ENCODE data around the gene RGS9BP. TPM values are rescaled to one million over a fixed set of nuclear protein-coding genes. Genes with fewer than 3 reads are reported as not detected.
"Not testable (repeated sequence)": the region's sequence is repeated elsewhere in the genome, so short reads cannot be mapped to it uniquely, and the experiment has no call there.

The RGS9BP gene, protein sequence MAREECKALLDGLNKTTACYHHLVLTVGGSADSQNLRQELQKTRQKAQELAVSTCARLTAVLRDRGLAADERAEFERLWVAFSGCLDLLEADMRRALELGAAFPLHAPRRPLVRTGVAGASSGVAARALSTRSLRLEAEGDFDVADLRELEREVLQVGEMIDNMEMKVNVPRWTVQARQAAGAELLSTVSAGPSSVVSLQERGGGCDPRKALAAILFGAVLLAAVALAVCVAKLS
- total RNA-seq: under 1 TPM in 1 of 2 donors, not detected in 1; 0.20 TPM

DNA sequence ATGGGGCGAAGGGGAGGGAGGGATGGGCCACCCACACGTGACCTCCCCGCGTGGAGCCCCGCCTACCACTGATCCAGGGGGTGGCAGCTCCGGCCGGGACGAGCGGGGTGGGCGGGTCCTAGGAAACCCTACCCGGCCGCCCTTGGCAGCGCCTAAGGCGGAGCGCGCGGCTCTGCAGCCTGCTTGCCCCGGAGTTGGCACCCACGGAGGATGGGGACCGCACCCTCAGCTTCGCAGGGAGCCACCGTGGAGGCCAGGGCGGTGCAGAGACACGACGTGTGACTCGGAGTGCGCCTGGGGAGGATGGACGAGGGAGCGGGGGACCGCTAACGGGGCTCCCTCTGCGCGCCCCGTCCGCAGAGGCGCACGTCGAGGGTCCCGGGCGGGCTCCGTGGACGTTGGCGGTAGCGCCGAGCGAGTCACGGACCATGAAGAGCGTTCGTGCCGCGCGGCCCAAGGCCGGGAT, at the start of gene RGS9BP:
Gene RGS9BP (plus strand): TSS at position 129 of the 466 bp plus-strand sequence. CDS start 416 bp downstream, outside the sequence.
- Mint-ChIP-seq H3K9me3 (no peaks in the 10 kb centered on the region), H3K27me3 (peaks cover 5 to 6% of the 10 kb centered on the region in 2 donors), H3K27ac (peak within 1 kb of the TSS; percentile 42 to 78), H3K36me3 (no peaks in the 10 kb centered on the region), H3K4me3 (peak within 1 kb of the TSS; percentile 82), H3K4me1 (ENCODE audit: low read depth in 2 of 2) (peaks cover 26 to 28% of the 10 kb centered on the region in 2 donors)
- DNase-seq (ENCODE audit: low spot score): peak; percentile 82
- ATAC-seq: peak; percentile 63 to 73

DNA sequence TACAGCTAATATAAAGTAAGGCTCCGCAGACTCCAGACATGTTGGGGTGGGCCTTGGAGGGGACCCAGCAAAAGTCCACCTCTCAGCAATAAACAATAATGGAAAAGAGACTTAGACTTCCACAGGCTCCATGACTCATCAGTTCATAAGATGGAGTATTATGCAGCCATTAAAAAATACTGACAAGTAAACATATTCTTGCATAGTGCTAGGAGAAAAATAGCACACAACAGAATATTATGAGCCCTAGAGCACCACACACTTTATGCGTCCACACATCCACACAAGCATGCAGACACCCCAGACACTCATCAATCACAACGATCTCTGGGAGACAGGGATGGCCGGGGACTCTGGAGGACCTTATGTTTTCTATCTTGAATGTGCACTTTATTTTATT, 48.7 kb upstream of the RGS9BP start:
- DNase-seq (ENCODE audit: low spot score): no peak
- peaks cover 0 to 6% of the 10 kb centered on the region in 2 donors for H3K4me1 Mint-ChIP-seq (ENCODE audit: low read depth in 2 of 2)
- ATAC-seq: no peak
- no peak overlapping the region for H3K27ac Mint-ChIP-seq
- H3K9me3 Mint-ChIP-seq: no peaks in the 10 kb centered on the region
- H3K36me3 Mint-ChIP-seq: peaks cover 12% of the 10 kb centered on the region
- no peaks in the 10 kb centered on the region for H3K27me3 Mint-ChIP-seq
- H3K4me3 Mint-ChIP-seq: no peak overlapping the region

DNA sequence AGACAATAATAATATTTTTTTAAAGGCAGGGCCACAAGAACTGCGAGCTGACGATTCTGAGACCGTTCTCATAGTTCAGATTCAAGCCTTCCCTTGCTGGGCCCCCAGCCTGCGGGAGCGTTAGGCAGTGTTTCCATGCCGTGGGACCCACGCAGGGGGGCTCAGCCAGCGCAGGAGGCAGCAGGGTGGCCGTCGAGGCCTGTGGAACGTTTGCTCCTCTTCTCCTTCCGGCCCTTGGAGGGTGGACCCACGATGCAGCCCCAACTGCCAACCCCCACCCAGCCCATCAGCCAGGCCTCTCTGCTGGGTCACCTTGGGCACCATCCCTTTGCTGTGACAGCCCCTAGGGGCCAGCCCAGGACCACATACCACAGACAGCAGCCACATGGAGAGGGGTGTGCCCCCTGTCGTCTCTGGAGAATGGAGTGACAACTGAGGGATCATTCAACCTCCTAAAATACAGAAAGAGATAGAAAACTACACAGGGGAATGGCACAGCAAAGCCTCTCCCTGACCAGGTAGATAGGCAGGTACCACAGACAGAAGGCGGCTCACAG, 47.9 kb upstream of the RGS9BP start:
- DNase-seq (ENCODE audit: low spot score): no peak
- ATAC-seq: no peak
- Mint-ChIP-seq H3K4me3 (no peak overlapping the region), H3K27me3 (no peaks in the 10 kb centered on the region), H3K36me3 (peaks cover 5% of the 10 kb centered on the region), H3K4me1 (ENCODE audit: low read depth in 2 of 2) (peaks cover 0 to 6% of the 10 kb centered on the region in 2 donors), H3K27ac (no peak overlapping the region), H3K9me3 (no peaks in the 10 kb centered on the region)

DNA sequence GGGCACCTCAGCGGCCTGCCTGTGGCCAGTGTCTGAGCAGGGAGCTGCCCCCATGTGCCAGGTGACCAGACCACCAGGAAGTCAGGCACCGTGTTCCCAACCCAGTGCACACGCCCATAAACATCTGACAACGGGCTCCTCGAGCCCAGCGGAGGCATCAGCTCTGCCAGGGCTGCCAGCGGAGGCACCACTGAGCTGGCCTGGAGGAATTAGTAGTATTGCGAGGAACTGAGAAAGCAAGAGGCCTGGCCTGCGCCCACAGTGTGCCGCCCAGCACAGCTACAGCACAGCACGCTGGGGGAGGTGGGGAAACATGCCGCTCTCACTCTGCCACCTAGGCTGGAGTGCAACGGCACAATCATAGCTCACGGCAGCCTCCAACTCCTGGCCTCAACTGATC, 45.3 kb upstream of the RGS9BP start:
- peaks cover 0 to 2% of the 10 kb centered on the region in 2 donors for H3K4me1 Mint-ChIP-seq (ENCODE audit: low read depth in 2 of 2)
- no peaks in the 10 kb centered on the region for H3K9me3 Mint-ChIP-seq
- DNase-seq (ENCODE audit: low spot score): no peak
- H3K4me3 Mint-ChIP-seq: no peak overlapping the region
- ATAC-seq: no peak
- no peak overlapping the region for H3K27ac Mint-ChIP-seq
- no peaks in the 10 kb centered on the region for H3K27me3 Mint-ChIP-seq
- no peaks in the 10 kb centered on the region for H3K36me3 Mint-ChIP-seq

DNA sequence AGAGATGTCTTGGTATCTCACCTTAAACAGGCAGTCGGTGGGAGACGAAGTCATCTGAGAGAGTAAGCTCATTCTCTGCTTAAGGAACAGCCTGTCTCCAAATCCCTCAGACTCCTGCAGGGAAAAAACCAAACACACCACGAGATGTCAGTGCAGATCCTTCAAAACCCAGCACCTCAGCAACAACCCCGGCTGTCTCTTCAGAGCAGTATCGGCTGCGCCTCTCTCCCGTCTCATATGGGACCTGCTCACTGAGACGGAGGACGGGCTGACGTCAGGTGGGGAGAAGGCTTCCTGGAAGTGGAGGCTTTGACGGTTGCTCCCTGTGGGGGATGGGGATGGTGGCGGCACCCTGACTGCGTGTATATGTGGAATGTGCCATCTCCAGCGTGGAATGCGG, 44.3 kb upstream of the RGS9BP start:
- H3K4me3 Mint-ChIP-seq: no peak overlapping the region
- H3K27ac Mint-ChIP-seq: no peak overlapping the region
- no peaks in the 10 kb centered on the region for H3K36me3 Mint-ChIP-seq
- H3K4me1 Mint-ChIP-seq (ENCODE audit: low read depth in 2 of 2): peaks cover 0 to 2% of the 10 kb centered on the region in 2 donors
- DNase-seq (ENCODE audit: low spot score) (no peak), ATAC-seq (no peak)
- no peaks in the 10 kb centered on the region for H3K9me3 Mint-ChIP-seq
- no peaks in the 10 kb centered on the region for H3K27me3 Mint-ChIP-seq

DNA sequence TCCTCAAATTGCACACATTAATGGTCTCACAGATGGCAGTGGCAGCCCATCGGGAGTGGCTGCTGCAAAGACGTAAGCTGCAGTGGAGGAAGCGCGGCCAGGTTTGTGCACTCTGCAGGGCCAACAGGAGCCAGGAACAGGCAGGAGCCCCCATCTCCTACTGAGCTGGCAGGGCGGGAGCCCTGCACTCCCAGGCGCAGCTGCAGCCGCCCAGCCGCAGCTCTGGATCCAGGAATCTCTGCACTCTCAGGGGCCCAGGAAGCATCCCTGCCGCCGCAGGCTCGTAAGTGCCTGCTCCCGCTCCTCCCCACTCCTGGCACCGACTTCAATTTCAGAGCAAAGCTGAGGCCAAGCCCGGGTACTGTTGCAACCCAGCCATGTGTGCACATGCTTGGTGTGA, 38.2 kb upstream of the RGS9BP start:
- Mint-ChIP-seq H3K36me3 (peaks cover 8% of the 10 kb centered on the region), H3K4me3 (no peak overlapping the region), H3K27me3 (no peaks in the 10 kb centered on the region), H3K27ac (no peak overlapping the region), H3K4me1 (ENCODE audit: low read depth in 2 of 2) (peaks cover 0 to 3% of the 10 kb centered on the region in 2 donors), H3K9me3 (no peaks in the 10 kb centered on the region)
- DNase-seq (ENCODE audit: low spot score) (no peak), ATAC-seq (no peak)

DNA sequence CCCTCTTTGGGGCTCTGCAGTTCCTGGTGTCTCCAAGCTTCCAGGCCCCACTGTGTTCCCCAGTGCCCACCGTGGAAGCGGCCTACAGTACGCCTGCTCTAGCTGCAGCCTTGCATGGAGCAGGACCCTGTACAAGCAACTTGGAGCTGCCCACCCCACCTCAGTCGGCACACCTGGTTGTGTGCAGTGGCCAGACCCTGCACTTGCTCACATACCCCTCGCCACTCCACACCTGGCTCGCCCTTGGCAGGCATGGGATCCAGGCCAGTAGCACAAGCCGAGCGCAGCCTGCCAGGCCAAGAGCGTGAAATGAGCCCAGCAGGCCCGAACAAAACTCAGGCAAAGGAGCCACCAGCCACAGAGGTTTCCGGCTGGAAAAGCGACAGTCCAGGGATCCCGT, 37.0 kb upstream of the RGS9BP start:
- peaks cover 5 to 10% of the 10 kb centered on the region in 2 donors for H3K4me1 Mint-ChIP-seq (ENCODE audit: low read depth in 2 of 2)
- ATAC-seq (no peak), DNase-seq (ENCODE audit: low spot score) (no peak)
- H3K27me3 Mint-ChIP-seq: no peaks in the 10 kb centered on the region
- no peak overlapping the region for H3K4me3 Mint-ChIP-seq
- no peaks in the 10 kb centered on the region for H3K9me3 Mint-ChIP-seq
- peaks cover 12% of the 10 kb centered on the region for H3K36me3 Mint-ChIP-seq
- no peak overlapping the region for H3K27ac Mint-ChIP-seq

DNA sequence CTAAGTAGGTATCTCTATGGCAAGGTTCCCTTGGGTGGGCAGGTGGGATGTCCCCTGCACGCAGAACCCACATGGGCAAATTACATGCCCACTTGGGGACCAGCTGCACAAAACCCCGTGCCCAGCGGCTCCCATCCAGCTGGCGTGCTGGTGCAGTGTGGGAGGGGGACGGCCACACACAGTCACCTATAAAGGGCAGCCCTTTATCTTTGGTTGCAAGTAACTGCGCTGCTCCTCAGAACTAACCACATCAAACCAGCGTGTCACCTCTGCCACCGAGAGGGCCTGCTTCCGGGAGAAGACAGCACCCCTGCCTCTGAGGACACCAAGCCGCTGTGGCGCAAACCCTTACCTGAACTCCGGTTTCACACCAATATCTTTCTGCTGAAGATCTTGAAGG, 32.9 kb upstream of the RGS9BP start:
- no peak overlapping the region for H3K4me3 Mint-ChIP-seq
- no peaks in the 10 kb centered on the region for H3K27me3 Mint-ChIP-seq
- ATAC-seq: peak; percentile 48 to 57
- peaks cover 12% of the 10 kb centered on the region for H3K36me3 Mint-ChIP-seq
- H3K27ac Mint-ChIP-seq: no peak overlapping the region
- no peaks in the 10 kb centered on the region for H3K9me3 Mint-ChIP-seq
- peaks cover 5 to 10% of the 10 kb centered on the region in 2 donors for H3K4me1 Mint-ChIP-seq (ENCODE audit: low read depth in 2 of 2)
- DNase-seq (ENCODE audit: low spot score): no peak

DNA sequence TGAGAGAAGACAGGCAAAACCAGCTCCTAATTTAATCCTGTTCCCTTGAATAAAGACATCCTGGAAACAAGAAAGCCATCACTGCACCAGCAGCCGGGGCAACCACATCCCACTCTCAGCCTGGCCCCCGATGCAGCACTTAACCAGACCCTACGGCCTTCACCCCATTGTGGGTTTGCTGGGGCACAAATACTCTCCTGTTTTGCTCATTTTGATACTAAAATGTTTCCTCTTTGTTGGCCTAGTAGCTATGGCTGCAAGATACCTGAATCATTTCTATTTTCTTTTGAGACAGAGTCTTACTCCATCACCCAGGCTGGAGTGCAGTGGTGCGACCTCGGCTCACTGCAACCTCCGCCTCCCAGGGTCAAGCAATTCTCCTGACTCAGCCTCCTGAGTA, 29.1 kb upstream of the RGS9BP start:
- peak in 1 of 2 donors; percentile 66 for ATAC-seq
- Mint-ChIP-seq H3K27me3 (no peaks in the 10 kb centered on the region), H3K27ac (no peak overlapping the region), H3K4me3 (no peak overlapping the region), H3K9me3 (no peaks in the 10 kb centered on the region), H3K36me3 (peaks cover 9% of the 10 kb centered on the region), H3K4me1 (ENCODE audit: low read depth in 2 of 2) (peaks cover 5 to 10% of the 10 kb centered on the region in 2 donors)
- DNase-seq (ENCODE audit: low spot score): no peak

DNA sequence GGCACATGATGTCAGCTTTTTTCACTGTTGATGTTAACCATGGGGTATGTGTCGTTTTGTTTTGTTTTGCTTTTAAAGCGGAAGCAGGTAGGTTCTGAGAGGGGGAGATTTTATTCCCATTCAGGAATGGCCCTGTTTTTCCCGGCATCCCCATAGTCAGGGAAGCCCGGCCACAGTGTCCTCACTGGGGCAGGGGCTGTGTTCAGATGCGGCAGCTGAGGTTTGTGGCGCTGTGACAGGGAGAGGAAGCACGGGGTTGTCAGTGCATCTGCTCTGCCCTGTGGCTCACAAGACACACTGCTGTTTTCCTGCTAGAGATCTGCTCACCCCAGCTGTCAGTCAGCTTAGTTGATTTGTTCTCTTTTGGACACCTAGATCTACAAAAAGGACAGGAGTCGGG, 28.3 kb upstream of the RGS9BP start:
- H3K4me1 Mint-ChIP-seq (ENCODE audit: low read depth in 2 of 2): peaks cover 5 to 7% of the 10 kb centered on the region in 2 donors
- ATAC-seq (no peak), DNase-seq (ENCODE audit: low spot score) (no peak)
- no peaks in the 10 kb centered on the region for H3K9me3 Mint-ChIP-seq
- H3K4me3 Mint-ChIP-seq: no peak overlapping the region
- H3K27me3 Mint-ChIP-seq: no peaks in the 10 kb centered on the region
- peaks cover 4% of the 10 kb centered on the region for H3K36me3 Mint-ChIP-seq
- no peak overlapping the region for H3K27ac Mint-ChIP-seq

DNA sequence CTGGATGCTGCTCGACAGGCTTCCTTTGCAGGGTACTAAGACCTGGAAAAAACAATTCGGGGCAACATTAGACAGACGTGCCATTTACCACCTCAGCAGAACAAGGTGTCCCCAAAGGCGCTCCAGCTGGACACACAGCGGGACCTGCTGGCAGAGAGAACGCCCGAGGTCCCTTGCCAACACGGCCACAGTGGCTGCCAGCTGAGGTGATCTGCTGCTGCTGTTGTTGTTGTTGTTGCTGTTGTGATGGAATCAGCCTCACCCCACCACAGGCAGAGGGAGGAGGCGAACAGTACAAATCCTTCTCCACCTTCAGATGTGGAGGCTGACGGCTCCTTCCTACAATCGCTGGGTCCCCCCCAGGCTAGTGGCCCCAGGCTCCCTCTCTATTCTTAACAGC, 25.9 kb upstream of the RGS9BP start:
- Mint-ChIP-seq H3K36me3 (no peaks in the 10 kb centered on the region), H3K27ac (no peak overlapping the region), H3K4me3 (no peak overlapping the region), H3K27me3 (no peaks in the 10 kb centered on the region), H3K4me1 (ENCODE audit: low read depth in 2 of 2) (no peaks in the 10 kb centered on the region), H3K9me3 (no peaks in the 10 kb centered on the region)
- DNase-seq (ENCODE audit: low spot score): no peak
- ATAC-seq: no peak

DNA sequence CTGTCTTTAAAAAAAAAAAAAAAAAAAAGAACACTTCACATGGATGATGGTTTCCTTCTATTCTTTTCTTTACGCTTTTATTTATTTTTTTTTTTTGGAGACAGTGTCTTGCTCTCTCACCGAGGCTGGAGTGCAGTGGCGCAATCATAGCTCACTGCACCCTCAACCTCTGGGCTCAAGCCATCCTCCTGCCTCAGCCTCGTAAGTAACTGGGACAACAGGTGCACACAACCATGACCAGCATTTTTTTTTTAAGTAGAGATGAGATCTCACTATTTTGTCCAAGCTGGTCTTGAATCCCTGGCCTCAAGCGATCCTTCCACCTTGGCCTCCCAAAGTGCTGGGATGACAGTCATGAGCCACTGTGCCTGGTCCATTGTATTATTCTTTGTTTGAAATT, 25.0 kb upstream of the RGS9BP start:
- H3K4me1 Mint-ChIP-seq (ENCODE audit: low read depth in 2 of 2): no peaks in the 10 kb centered on the region
- H3K36me3 Mint-ChIP-seq: no peaks in the 10 kb centered on the region

DNA sequence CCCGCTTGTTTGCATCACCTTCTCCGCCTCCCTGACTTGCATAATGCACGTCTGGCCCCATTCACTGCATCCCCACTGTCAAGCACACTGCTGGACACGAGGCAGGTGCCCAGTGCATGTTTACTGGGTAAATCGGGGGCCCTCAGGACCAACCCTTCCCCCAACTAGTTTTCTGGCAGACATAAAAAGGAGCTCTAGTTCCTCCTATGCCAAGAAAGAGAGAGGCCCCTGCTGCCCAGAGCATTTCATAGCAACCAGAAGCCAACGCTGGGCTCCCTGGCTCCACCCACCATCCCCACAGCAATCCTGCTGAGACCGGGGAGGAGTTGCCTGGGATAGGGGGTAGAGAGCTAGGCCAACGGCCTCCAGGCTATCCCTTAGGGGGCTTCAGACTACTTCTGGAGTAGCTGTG, 23.9 kb upstream of the RGS9BP start:
- H3K27me3 Mint-ChIP-seq: no peaks in the 10 kb centered on the region
- DNase-seq (ENCODE audit: low spot score) (no peak), ATAC-seq (no peak)
- H3K4me3 Mint-ChIP-seq: no peak overlapping the region
- no peaks in the 10 kb centered on the region for H3K36me3 Mint-ChIP-seq
- no peak overlapping the region for H3K27ac Mint-ChIP-seq
- H3K4me1 Mint-ChIP-seq (ENCODE audit: low read depth in 2 of 2): no peaks in the 10 kb centered on the region
- no peaks in the 10 kb centered on the region for H3K9me3 Mint-ChIP-seq

More for the DNA sequence above, 25.0 kb upstream of the RGS9BP start:
- Mint-ChIP-seq H3K9me3 (no peaks in the 10 kb centered on the region), H3K4me3 (no peak overlapping the region), H3K27me3 (no peaks in the 10 kb centered on the region), H3K27ac (no peak overlapping the region)
- DNase-seq (ENCODE audit: low spot score): peak; percentile 6
- ATAC-seq: no peak

DNA sequence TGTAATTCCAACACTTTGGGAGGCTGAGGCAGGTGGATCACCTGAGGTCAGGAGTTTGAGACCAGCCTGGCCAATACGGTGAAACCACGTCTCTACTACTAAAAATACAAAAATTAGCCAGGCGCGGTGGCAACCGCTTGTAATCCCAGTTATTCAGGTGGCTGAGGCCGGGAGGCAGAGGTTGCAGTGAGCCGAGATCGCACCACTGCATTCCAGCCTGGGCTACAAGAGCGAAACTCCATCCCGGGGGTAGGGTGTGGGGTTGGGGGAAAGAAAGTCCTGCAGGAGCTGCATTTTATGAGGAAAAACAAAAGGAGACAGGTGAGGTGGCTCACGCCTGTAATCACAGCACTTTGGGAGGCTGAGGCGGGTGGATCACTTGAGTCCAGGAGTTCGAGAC, 23.3 kb upstream of the RGS9BP start:
- not testable (repeated sequence) for H3K27ac Mint-ChIP-seq; DNase-seq (ENCODE audit: low spot score); H3K27me3 Mint-ChIP-seq; H3K36me3 Mint-ChIP-seq; ATAC-seq; H3K4me1 Mint-ChIP-seq (ENCODE audit: low read depth in 2 of 2); H3K9me3 Mint-ChIP-seq; H3K4me3 Mint-ChIP-seq

Data from natural killer cell treated with Interleukin-12 subunit alpha and Interleukin-12 subunit beta and Interleukin-15 and Interleukin-18, amount 100 ng/mL, for 72 hours (primary cell).